Measurements from ENCODE around the gene GFY. TPM values are rescaled to one million over a fixed set of nuclear protein-coding genes. Genes with fewer than 3 reads are reported as not detected.

Gene GFY
- total and polyA plus RNA-seq, 2 donors (not counting 1 experiment from before 2014, with no cell fraction given) = not detected

GRCh38 chr19:49441210-49441959 lies 16.2 kb downstream of the GFY start, which contains the start of gene SLC17A7:
TSS of gene SLC17A7 (minus strand) at chr19:49441527. CDS start at chr19:49441379, 148 bp downstream.
- TF ChIP-seq, protein P1, sequence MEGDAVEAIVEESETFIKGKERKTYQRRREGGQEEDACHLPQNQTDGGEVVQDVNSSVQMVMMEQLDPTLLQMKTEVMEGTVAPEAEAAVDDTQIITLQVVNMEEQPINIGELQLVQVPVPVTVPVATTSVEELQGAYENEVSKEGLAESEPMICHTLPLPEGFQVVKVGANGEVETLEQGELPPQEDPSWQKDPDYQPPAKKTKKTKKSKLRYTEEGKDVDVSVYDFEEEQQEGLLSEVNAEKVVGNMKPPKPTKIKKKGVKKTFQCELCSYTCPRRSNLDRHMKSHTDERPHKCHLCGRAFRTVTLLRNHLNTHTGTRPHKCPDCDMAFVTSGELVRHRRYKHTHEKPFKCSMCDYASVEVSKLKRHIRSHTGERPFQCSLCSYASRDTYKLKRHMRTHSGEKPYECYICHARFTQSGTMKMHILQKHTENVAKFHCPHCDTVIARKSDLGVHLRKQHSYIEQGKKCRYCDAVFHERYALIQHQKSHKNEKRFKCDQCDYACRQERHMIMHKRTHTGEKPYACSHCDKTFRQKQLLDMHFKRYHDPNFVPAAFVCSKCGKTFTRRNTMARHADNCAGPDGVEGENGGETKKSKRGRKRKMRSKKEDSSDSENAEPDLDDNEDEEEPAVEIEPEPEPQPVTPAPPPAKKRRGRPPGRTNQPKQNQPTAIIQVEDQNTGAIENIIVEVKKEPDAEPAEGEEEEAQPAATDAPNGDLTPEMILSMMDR (IDR thresholded peaks at IDR 0.05) = no peak
- TF ChIP-seq EZH2 (IDR thresholded peaks at IDR 0.05; ENCODE audit: borderline replicate concordance, insufficient read depth, low read depth, low read length, poor library complexity, severe bottlenecking) = no peak
- POLR2A ChIA-PET = interaction anchor here (0.6 to 2.1 kb wide), 4 partner anchors 34 to 830 kb away, joined by 3 to 11 read pairs (median 4); no protein-coding TSS in a partner anchor
- Mint-ChIP-seq H3K27ac (peak within 1 kb of the TSS; percentile 64), H3K9me3 (ENCODE audit: insufficient read depth) (no peaks in the 10 kb centered on the region), H3K27me3 (peaks cover 58% of the 10 kb centered on the region), H3K4me3 (peak within 1 kb of the TSS; percentile 93), H3K4me1 (peaks cover 40% of the 10 kb centered on the region)
- no peak within 1 kb of the TSS for H3K27ac ChIP-seq (ENCODE audit: low read length in 2 of 2)
- H4K20me1 ChIP-seq (ENCODE audit: control insufficient read depth, insufficient read depth, low read length, poor library complexity, severe bottlenecking) = no peaks in the 10 kb centered on the region
- H3K27me3 ChIP-seq (replicated peaks in 1 of 4; ENCODE audit: control extremely low read depth in 1 of 4, control insufficient read depth in 3 of 4, insufficient read depth in 4 of 4, low read length in 3 of 4) = peaks cover 2 to 59% (median 49%) of the 10 kb centered on the region in 4 experiments
- H3K79me2 ChIP-seq (ENCODE audit: control insufficient read depth, insufficient read depth, low read length) = no peaks in the 10 kb centered on the region
- H3K4me3 ChIP-seq (ENCODE audit: control extremely low read depth in 1 of 5, extremely low read depth in 1 of 5, insufficient read depth in 1 of 5, low read depth in 2 of 5, low read length in 4 of 5) = peak within 1 kb of the TSS in 2 of 5 experiments; percentile 77 to 80
- peak within 1 kb of the TSS; percentile 89 for H3K9ac ChIP-seq (ENCODE audit: low read length)
- peaks cover 0 to 21% (median 0%) of the 10 kb centered on the region in 3 donors for H3K9me3 ChIP-seq (ENCODE audit: control extremely low read depth in 1 of 3, control insufficient read depth in 2 of 3, insufficient read depth in 1 of 3, low read length in 2 of 3)
- intact Hi-C loops (cut with micrococcal nuclease) = no loop called here
- H3K36me3 ChIP-seq (replicated peaks in 1 of 2; ENCODE audit: control extremely low read depth in 1 of 2, control insufficient read depth in 1 of 2, extremely low read depth in 1 of 2, insufficient read depth in 2 of 2, low read length in 1 of 2) = peaks cover 0 to 5% of the 10 kb centered on the region in 2 experiments
- peaks cover 25 to 37% of the 10 kb centered on the region in 2 donors for H3K4me1 ChIP-seq (ENCODE audit: control insufficient read depth in 2 of 2, insufficient read depth in 2 of 2, low read length in 2 of 2)
- WGBS (ENCODE audit: insufficient coverage) = 4% methylated on average over 51 of the region's 56 CpGs
- H3K4me2 ChIP-seq (replicated peaks; ENCODE audit: low read depth, low read length, poor library complexity, severe bottlenecking) = peak within 1 kb of the TSS; percentile 99
- peak; percentile 64 for DNase-seq
- CTCF ChIA-PET = interaction anchor here (1.0 to 5.1 kb wide), 10 partner anchors 12 to 218 kb away, joined by 3 to 70 read pairs (median 6); partner anchors contain the start of genes CD37 and FLT3LG
- no peak within 1 kb of the TSS for H2AFZ ChIP-seq (ENCODE audit: insufficient read depth, low read depth, low read length, poor library complexity, severe bottlenecking)
- no peak for ATAC-seq (ENCODE audit: low read depth)

Measured in B cell (primary cell).